Neural cell (in vitro differentiated cells): ENCODE measurements around the gene PPARGC1A.

Source experiments
- CTCF ChIP-seq: fragments of 450-650 bp; IDR thresholded peaks from 2 replicates; pipeline ENCODE4 v1.5.1; 2014; ENCODE audit warnings: antibody characterized with exemption, mild to moderate bottlenecking, moderate library complexity; ENCODE audit not compliant: poor library complexity, severe bottlenecking
- EP300 ChIP-seq: fragments of 450-650 bp; conservative IDR thresholded peaks from 2 replicates; pipeline ENCODE4 v1.6.1; 2014; ENCODE audit warnings: antibody characterized with exemption, mild to moderate bottlenecking, moderate library complexity; ENCODE audit not compliant: poor library complexity, severe bottlenecking
- EZH2 ChIP-seq: fragments of 200-600, 300-800 bp; shearing (Covaris generic), sonication (generic); IDR thresholded peaks from 2 replicates; pipeline ENCODE4 v1.6.1; 2014; ENCODE audit warnings: antibody characterized with exemption, low read length, borderline replicate concordance, mild to moderate bottlenecking; ENCODE audit not compliant: insufficient read depth, poor library complexity, severe bottlenecking
- MXI1 ChIP-seq: fragments of 450-650 bp; conservative IDR thresholded peaks from 2 replicates; pipeline ENCODE4 v1.6.1; 2014; ENCODE audit warnings: antibody characterized with exemption, mild to moderate bottlenecking; ENCODE audit not compliant: poor library complexity, severe bottlenecking
- POLR2AphosphoS5 ChIP-seq: IDR thresholded peaks from 2 replicates; pipeline ENCODE4 v1.6.1; 2012
- RAD21 ChIP-seq: fragments of 450-650 bp; conservative IDR thresholded peaks from 2 replicates; pipeline ENCODE4 v1.6.1; 2014; ENCODE audit warnings: antibody characterized with exemption, mild to moderate bottlenecking, moderate library complexity

- TF ChIP-seq CTCF (no peak), POLR2AphosphoS5 (no peak), EP300 (no peak), RAD21 (no peak), EZH2 (no peak), MXI1 (no peak)
Measured at GRCh38 chr4:23897564-23898109, 7.8 kb upstream of the PPARGC1A start.
